ENCODE results near the gene TMEM198.

DNA sequence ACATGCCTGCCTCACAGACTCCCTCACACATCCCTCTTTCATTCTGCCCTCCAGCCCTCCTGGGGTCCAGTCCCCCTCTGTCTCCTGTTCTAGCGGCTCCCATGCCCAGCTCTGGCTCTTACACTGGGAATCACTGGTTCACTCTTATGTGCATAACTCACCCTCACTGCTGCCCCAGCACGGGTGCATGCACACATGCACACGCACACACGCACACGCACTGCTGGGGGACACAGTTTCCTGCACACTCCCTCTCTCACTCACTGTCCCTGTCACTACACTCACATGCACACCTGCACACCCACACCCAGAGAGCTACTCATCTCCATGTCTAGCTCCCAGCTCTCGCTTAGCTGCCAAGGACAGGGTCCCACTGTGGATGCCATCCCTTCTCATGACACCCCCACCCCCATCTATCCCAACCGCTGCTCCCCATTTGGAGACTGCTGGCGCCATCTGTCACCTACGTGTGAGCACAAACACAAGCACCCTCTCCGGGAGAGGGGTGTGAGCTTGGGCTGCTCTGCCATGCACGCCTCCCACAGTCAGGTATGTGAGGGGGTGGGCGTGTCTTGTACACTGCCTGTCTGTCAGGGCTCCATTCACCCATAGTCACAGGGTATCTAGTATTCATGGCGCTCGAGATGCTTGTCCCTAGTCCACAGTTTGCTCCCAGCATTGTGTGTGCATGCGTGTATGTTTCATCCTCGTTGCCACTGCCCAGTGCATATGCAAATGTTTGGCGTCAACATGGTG is 27.8 kb upstream of the TMEM198 start:
- TF ChIP-seq FOXM1 (IDR thresholded peaks at IDR 0.05; ENCODE audit: borderline replicate concordance) = no peak
- no peak for TF ChIP-seq TARDBP (IDR thresholded peaks at IDR 0.05)
- no peak for TF ChIP-seq NFRKB (IDR thresholded peaks at IDR 0.05)
- no peak for TF ChIP-seq SUZ12 (IDR thresholded peaks at IDR 0.05)
- no peak for TF ChIP-seq FOXK2 (IDR thresholded peaks at IDR 0.05)
- no peak for TF ChIP-seq FOXA1 (IDR thresholded peaks at IDR 0.05)
- TF ChIP-seq LEF1 (IDR thresholded peaks at IDR 0.05; ENCODE audit: borderline replicate concordance) = no peak
- TF ChIP-seq SP1 (IDR thresholded peaks at IDR 0.05) = no peak

All from HEK293T (cell line).